Stimulated activated CD8-positive, alpha-beta memory T cell treated with anti-CD3 and anti-CD28 coated beads, Interleukin-7, amount 100 ng/mL, for 1 hour (primary cell): Measurements from ENCODE around the gene MAML2.
"Not testable (repeated sequence)": the region's sequence is repeated elsewhere in the genome, so short reads cannot be mapped to it uniquely, and the experiment has no call there.

Source experiments
- DNase-seq, 2 donors: peaks; one replicate each; pipeline ENCODE4 v3.0.0-alpha.2; 2020; ENCODE audit warnings: low read depth in 2 of 2

MAML2 gene

DNA sequence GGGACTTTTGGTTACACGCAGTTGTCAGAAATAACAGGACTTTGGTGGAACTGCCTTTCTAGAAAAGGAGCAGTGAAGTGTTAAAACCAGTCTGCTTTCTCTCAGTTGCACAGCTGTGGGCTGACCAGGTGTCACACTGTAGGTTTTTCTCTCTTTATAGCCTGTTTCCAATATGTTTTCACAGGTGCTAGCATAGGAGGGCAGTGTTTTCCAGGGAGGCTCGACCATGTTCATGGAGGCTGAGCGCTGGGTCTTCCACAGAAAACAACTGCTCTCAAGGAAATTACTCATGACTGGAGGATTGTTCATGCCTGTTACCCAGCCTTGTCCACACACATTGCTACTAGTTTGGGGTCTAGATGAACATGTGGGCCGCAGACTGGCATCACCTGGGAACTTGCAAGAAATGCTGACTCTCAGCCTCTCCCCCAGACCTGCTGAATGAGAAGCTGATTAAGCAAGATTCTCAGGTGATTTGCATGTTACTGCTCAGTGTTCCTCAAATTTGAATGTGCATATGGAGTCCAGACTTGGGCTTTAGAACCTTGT, 157.7 kb downstream of the MAML2 start:
- DNase-seq: no peak

DNA sequence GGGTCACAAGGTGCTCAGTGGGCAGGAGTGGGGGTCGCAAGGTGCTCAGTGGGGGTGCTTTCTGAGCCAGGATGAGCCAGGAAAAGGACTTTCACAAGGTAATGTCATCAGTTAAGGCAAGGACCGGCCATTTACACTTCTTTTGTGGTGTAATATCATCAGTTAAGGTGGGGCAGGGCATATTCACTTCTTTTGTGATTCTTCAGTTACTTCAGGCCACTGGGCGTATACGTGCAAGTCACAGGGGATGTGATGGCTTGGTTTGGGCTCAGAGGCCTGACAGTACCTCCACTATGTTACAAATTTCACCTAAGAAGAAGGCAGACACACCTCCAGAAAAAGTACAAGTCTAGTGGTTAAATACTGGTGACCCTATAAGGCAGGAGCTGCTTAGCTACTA, 162.1 kb downstream of the MAML2 start:
- DNase-seq: not testable (repeated sequence)

DNA sequence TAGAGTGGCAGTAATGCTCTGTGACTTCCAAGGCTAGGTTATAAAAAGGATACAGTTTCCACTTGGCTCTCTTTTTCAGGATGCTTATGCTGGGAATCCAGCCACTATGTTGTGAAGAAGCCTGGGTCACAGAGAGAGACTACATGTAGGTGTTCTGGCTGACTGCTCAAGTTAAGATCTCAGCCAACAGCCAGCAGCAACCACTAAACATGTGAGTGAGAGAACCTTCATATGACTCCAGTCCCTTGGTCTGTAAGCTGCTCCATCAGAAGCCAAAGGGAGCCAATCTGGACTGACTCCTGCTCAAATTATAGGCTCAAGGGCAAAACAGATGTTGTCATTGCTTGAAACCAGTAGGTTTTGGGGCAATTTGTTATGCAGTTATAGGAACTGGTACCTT, 162.7 kb downstream of the MAML2 start:
- DNase-seq: no peak

DNA sequence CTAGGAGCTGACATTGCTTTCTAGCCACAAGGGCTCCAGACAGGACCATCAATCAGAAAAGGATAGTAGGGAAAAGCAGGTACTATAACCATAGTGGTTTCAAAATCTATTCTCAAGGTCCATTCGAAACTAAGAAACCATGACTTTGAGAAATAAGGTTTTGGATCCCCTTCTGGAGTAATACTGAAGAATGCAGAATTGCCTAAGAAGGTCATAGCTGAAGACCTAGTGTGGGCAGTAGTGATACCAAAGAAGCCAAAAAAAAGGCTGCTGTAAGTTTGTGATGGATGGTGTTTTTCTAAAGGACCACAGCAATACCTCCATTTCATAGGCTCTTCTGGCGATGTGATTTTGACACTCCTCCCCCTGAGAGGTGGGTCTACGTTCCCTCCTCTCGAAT, 163.1 kb downstream of the MAML2 start:
- no peak for DNase-seq

DNA sequence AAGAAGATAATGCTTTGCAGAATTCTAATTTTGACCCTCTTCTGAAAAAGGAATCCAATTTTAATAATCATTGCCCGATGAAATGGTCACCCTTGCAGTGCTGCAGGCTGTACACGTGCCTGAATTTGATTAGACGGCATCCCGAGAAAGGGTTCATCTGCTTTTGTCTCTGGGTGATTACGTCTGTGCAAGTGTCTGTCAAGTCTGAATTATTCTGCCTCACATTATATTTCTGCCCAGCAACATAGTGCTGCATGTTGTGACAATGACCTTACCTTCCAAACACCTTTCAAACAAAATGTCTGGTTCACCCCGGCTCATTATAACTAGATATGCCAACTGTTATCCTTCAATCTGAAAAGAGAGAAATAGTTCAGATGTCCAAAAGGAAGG, 164.1 kb downstream of the MAML2 start:
- DNase-seq: no peak

DNA sequence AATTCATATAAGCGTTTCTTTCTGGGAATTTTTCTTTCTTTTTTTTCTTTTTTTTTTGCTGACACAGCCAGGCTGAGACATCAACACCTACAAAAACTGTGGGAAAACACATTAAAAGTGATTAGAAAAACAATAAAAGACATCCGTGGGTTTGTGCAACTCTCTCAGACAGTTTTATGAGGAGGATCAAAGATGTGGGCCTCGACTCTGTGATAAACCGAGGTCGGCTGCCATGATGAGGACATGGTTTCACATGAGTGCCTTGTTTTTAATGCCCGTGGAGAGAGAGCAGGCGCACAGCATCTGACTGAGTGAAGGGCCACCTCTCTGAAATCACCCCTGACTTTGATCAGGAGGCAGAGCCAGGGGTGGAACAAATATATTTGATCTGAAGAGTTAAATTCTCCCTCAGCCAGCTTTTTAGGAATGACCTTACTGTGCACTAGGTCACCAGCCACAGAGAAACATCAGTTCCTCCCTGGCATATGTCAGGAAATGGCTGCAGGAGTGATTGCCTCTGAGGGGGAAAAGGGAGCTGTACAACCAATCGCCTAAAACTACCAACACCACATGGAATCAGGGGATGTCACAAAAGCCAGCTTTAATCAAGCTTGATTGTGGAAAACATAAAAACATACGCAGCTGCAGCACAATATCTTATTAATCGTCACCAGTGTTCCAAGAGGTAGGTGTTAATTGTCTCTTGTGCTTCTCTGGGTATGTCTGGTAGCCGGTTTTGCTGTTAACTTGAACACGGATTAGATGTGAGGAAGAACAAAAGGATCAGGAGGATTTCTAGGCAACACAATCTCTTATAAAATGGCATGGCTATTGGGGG, 164.7 kb downstream of the MAML2 start:
- no peak for DNase-seq

DNA sequence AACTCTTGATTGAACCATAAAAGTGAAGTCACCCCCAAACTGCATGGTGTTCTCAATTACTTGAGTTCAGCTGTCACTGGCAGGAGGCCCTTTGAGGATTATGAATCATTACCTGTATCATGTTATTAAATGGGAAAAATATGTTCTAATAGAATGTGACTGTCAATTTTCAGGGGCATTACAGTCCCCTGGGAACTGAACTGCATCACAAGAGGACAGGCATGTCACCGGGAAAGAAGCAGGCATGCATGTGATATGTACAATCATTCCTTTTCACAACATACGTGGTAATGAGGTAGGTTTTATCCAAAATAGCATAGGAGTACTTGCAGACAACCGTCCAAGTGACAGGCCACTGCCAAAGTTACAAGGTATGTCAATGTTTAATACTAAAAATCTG, 165.8 kb downstream of the MAML2 start:
- DNase-seq: no peak

DNA sequence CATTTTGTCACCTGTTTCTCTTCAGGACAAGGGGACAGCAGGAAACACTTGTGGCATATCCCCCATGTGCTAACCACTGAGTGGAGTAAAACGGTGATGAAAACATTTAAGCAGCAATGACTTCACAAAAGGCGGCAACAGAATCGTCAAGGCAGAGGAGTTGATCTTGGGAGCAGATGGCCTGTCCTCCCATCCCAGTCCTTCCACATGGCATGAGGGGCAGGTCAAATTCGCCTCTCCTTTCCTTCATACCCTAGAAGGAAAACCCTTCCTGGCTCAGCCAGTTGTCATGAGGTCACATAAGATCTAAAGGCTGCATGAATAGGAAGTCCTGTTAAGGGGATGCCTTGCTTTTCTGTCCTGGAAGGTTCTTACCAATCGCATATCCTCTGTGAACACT, 169.1 kb downstream of the MAML2 start:
- DNase-seq: no peak

DNA sequence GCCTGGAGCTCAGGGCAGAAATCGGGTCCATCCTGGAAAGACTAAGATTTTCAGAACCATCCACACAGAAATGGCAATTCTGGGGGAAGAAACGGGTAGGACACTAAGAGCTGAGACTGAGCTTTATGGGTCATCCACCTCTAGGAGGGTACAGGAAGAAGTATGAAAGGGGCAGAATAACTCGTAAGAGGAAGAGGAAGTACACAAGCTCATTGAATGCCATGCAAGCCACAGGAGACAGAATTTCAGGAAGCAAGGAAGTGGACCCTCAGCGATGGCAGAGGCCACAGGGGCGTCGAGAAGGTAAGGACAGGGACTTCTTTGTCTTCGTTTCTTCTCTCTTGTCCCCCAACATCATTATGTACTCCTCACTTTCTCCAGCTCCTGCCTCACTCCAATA, 169.6 kb downstream of the MAML2 start:
- DNase-seq: no peak

DNA sequence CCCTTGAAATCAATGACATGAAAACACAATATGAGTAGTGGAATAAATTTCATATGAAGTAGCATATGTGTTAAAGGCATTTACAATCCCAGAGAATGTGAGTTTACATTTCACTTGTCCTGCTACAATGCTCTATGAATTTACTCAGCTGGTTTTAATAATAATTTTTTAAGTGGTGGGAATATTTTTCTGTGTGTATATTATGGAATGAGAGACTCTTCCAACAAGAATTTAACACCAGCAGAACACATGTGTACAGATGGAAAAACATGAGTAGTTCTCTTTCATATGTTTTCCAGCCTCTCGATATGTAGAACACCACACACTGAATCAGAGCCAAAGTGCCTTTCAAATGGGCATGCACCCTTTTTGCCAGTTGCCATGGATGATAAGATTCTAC, 170.4 kb downstream of the MAML2 start:
- DNase-seq: no peak

DNA sequence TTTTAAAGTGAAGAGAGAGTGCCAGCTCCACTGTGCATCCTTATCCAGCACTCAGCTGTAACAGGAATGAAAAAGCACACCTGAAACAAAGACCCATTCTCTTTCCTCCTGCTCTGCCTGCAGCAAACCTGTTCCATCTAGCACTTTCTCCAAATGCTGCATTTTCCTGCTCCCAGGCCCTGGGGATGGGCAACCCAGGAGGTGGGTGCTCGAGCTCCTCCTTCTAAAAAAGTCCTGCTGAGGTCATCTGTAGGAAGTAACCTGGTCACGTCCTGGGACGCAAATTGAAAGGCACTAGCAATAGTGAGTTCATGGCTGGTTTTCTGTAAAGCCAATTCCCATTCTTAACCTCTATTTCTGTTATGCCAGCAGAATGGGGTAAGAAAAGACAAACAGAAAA, 173.7 kb downstream of the MAML2 start:
- no peak for DNase-seq

DNA sequence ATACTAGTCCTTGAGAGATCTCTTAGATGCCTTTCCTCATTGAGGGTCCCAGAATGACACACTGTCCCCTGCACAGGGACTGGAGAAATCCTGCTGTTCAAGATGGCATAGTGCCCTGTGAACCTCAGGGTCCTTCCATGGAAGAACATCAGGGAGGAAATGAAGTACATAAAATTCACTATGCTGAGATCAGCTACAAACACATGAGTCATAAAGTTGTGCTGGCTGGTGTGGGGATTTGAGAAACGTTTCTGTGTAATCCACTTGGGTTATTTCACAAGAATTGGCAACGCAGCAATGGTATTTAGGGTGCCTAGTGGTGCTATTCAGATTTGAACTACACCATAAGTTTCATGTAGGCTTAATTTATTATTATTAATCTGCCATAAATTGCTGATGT, 174.4 kb downstream of the MAML2 start:
- no peak for DNase-seq

DNA sequence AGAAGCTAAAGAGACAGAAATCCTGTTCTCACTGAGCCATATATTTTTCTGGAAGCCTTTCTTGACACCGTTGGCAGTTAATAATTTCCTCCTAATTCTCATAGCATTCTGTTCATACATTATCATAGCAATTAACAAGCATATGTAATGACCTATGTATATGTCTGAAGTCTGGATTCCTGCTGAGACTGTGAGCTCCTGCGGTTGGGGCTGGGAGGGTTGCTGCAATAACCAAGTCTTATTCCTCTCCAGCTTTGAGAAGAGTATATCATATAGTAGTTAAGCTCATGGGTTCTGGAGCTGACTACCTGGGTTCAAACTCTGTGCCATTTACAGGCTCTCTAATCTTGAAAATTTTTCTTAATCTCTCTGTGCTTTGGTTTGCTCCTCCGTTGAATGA, 175.2 kb downstream of the MAML2 start:
- no peak for DNase-seq

DNA sequence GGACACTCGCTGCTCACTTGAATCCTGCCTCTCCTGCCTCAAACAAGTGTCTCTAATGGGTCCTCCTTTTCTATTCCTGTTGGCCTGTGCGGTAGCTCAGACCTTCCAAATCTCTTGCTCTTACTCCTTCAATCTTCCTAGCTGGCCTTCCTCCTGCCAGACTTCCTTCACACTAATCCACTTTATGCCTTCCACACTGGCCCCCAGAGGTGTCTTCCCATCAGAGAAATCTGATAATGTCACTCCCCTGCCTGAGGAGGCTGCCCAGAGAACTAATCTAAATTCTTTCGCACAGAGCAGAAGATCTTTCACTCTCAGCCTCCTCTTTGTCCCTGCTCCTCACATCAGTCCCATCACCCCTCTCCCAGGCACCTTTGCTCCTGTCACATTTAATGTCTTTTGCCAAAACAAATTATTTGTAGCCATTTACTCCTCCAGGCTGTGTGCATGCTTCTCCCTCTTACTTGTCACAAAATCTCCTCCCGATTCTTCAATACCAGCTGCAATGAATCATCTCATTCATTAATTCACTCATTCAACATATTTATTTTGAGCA, 175.7 kb downstream of the MAML2 start:
- no peak for DNase-seq

DNA sequence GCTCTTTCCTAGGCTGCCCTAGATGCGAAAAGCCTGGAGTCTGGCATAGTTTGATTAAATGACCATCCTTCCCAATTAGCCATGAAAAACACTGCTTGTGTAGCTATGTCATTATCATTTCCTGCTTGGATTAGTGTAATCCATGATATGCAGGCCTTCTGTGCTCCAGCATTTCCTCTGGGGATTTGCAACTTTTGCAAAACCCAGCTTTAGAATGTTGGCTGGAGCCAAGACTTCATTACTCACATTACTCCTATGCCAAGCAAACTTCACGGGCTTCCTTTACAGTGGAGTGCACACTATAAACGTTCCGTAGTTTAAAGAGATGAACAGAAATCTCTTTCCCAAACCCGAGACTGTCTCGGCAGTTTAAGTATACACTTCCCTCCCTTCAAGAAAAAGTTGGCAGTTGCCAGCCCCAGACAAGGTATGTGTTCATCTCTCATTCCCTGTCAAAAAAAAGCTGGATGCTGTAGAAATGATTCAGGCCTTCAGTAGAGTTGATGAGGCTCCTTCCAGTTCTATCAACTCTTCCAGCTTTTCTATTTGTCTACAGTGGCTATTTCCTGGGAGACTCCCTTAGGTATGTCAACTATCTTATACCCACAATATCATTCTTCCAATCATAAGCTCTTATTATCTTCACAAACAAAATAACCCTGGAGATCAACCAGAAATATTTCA, 180.0 kb downstream of the MAML2 start:
- DNase-seq: no peak

DNA sequence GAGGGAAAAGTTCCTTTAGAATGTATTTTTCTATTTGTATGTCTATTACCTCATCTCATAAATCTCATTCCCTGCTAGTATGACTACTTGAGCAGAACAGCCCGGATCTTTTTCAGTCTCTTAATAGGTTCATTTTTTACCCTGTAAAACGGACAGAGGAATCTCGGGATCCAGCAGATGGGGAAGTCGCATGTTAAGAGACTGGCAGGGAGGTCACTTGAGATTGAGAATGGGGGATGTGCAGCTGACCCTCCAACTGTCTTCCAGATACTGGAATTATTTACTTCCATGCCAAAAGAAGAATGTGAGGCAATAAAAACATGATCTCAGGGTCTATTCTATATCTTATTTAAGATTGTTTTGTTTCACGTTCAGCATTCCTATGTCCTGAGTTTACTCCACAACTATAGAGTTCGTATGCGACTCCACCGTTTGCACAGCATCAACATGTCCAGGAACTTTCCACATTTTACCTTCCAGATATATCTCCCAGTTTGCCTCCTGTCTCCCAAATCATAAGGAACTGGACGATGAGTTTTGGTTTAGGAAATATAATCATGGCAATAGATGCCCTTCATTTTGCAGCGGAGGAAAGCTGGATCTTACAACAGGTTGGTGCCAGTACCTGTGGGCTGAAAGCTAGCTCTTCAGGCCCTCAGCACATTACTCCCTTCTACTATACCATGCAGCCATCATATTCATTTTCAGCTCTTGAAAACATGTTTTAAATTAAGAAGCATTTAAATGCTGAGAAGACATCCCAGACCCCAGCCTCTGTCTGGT, 181.5 kb downstream of the MAML2 start:
- DNase-seq: no peak

DNA sequence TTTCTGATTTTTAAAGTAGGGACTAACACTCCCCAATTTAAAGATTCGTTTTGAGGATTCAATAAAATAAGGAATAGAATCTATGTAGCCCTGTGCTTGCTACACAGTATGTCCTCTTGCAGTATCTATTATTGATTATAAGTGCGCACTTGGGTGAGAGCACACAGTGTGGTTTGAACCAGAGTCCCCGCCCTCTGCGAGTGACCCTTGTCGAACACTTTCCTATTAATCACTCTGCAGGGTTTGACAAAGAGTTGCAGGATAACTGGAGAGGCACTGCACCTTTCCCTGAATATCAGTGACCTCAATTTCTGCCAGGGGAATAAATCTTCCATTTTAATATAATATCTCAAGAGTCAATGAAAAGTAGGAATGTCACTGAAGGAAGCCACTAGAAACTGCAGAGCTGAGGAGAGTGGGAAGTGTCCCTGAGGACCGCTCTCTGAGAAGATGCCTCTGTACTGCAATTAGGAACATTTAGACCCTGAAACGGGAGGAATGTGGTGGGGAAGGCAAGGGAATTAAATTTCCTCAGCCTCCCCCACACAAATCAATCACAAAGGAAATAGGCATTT, 182.2 kb downstream of the MAML2 start:
- no peak for DNase-seq

DNA sequence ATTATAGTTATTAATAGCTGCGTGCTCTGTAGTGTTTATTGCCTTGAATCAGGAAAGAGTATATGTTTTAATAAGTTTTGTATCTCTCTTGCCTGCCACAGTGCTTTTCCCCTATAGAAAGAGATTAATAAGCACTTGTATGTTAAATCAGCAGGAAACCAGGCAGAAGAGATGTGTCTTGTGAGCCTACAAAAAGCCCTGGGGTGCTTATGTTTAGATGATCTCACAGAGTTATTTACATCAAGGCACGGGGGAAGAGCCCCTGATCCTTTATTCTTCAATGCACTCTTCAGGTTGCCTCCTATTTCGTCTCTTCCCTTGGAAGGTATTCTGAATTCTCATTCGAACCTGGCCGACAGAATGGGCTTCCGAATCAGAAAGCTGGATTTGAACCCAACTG, 183.0 kb downstream of the MAML2 start:
- DNase-seq: no peak

DNA sequence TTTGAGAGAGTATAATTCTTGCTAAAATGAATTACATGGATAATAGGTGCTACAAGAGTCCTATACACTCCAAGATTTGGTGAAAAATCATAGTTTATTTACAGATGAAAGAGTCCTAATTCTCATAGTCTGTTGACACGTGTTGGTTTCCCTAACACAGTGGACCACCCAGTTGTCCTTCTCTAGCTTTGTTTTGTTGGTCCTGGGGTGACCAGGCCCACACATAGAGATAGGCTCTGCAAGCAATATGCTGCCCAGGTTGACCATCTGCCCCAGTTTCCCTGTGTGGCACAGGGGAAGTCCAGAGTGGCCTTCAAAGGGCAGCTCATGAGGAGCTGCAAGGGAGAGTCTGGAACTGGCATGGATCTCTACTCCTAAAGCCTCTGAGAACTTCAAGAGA, 184.9 kb downstream of the MAML2 start:
- no peak for DNase-seq

DNA sequence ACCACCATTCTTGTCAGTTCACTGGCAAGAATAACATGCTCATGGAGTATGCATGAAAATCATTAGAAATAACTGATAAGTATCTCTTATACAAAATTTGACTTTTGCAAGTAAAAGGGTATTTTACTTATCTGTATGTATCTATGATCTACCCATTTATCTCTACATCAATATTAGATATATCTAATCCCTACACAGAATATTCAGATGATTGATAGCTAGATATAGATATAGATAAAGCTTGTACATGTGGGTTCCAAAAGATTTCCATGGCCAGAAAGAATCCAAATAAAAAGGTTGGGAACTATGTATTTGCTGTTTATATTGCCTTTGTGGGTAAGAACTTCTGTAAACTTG, 185.5 kb downstream of the MAML2 start:
- no peak for DNase-seq

DNA sequence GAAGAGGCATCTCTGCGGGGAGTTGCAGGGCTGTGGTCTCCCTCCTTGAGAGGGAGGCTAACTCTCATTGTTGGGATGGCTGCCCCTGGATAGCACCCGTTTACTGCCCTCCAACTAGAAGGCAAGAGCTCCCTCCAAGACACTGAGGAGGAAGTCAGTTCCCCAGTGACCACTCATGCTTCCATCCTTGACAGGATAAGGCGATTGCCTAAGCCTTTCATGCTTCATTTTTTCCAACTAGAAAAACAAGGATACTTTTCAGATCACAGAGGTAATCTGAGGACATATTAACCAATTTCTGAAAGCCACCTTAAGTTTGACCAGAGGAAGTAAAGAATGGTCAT, 186.6 kb downstream of the MAML2 start:
- no peak for DNase-seq
